Lung (tissue), 12 donors: ENCODE measurements around the gene METTL26. TPM values are rescaled to one million over a fixed set of nuclear protein-coding genes. Genes with fewer than 3 reads are reported as not detected.

Experiments
- ATAC-seq: fragments of 200-7000 bp; cut with Tn5 transposase; one replicate; pipeline ENCODE4 v1.9.1; 2020; ENCODE audit warnings: moderate number of reproducible peaks; ENCODE audit not compliant: insufficient read depth, low FRiP score
- DNase-seq, 3 donors: peaks; one replicate each; pipeline ENCODE4 v3.0.0-alpha.2; 2013 to 2017
- H3K27ac ChIP-seq, 2 donors: one replicate each; pipeline ENCODE4 v1.5.1; 2013; ENCODE audit warnings: mild to moderate bottlenecking in 2 of 2, moderate library complexity in 2 of 2, control low read depth in 1 of 2, inconsistent platforms in 1 of 2, low read depth in 1 of 2, low read length in 1 of 2
- H3K27me3 ChIP-seq, 3 donors: one replicate each; pipeline ENCODE4 v1.5.1; 2013; ENCODE audit warnings: low read length in 2 of 3; ENCODE audit not compliant: control insufficient read depth in 3 of 3, insufficient read depth in 3 of 3
- H3K36me3 ChIP-seq, 4 donors: one replicate each; pipeline ENCODE4 v1.5.1; 2013; ENCODE audit warnings: low read length in 4 of 4, mild to moderate bottlenecking in 1 of 4, moderate library complexity in 1 of 4; ENCODE audit not compliant: control insufficient read depth in 4 of 4, insufficient read depth in 4 of 4
- H3K4me1 ChIP-seq, 5 donors: one replicate each; pipeline ENCODE4 v1.5.1; 2013; ENCODE audit warnings: low read length in 5 of 5, mild to moderate bottlenecking in 2 of 5, moderate library complexity in 1 of 5; ENCODE audit not compliant: control insufficient read depth in 5 of 5, insufficient read depth in 5 of 5
- H3K4me3 ChIP-seq: one replicate; pipeline ENCODE4 v1.5.1; 2013; ENCODE audit warnings: mild to moderate bottlenecking, control low read depth, moderate library complexity
- H3K9ac ChIP-seq, 2 donors: one replicate each; pipeline ENCODE4 v1.5.1; 2013; ENCODE audit warnings: low read length in 2 of 2, control low read depth in 1 of 2; ENCODE audit not compliant: insufficient read depth in 1 of 2
- H3K9me3 ChIP-seq, 4 donors: one replicate each; pipeline ENCODE4 v1.5.1; 2013; ENCODE audit warnings: low read length in 3 of 4, mild to moderate bottlenecking in 1 of 4, moderate library complexity in 1 of 4; ENCODE audit not compliant: control insufficient read depth in 4 of 4, insufficient read depth in 3 of 4
- CTCF ChIP-seq: IDR thresholded peaks from 2 replicates; pipeline ENCODE4 v1.5.1; 2012; ENCODE audit warnings: mild to moderate bottlenecking; ENCODE audit errors: control extremely low read depth, extremely low read depth
- WGBS, 2 donors: extraction: QIAGEN DNeasy Blood & Tissue Kit; methylation state at CpG; one replicate each; pipeline ENCODE4 v1.1.7; 2013; 5-methylcytosine and 5-hydroxymethylcytosine counted together
- polyA plus RNA-seq, 2 donors: library from polyadenylated mRNA; stranded (reverse); fragments of 200-250 nt; gene quantifications; one replicate each; pipeline ENCODE4 v1.2.1, GENCODE V29; 2013
- total RNA-seq, 2 donors: library from RNA; depleted of rRNA in 1 of 2; stranded (reverse); fragments of >200 nt in 1 of 2; gene quantifications; one replicate each; pipeline ENCODE4 v1.2.1, GENCODE V29; 2014 to 2021
- donor health status: control.
- donor health status: control.
- donor health status: Bipolar disorder and iron deficiency.
- donor health status: healthy.
- donor health status: DM: yes; HTN: yes; CAD: no.

The METTL26 gene
- total and polyA plus RNA-seq, 4 donors = 36.1 to 200 (median 114) TPM

GRCh38 chr16:593406-593805 lies 42.7 kb downstream of the METTL26 start:
- ATAC-seq (no peak), DNase-seq (peak in 1 of 3 donors; percentile 19)
- no peak for TF ChIP-seq CTCF
- H3K4me3 ChIP-seq = no peak overlapping the region
- H3K27me3 ChIP-seq = no peaks in the 10 kb centered on the region
- H3K4me1 ChIP-seq = peaks cover 0 to 31% (median 21%) of the 10 kb centered on the region in 5 donors
- H3K27ac ChIP-seq = peak overlapping the region in 1 of 2 donors; percentile 71
- peaks cover 0 to 5% (median 3%) of the 10 kb centered on the region in 4 donors for H3K36me3 ChIP-seq
- no peaks in the 10 kb centered on the region for H3K9me3 ChIP-seq
- H3K9ac ChIP-seq = no peak overlapping the region
- 70 to 87% methylated on average over 9 of the region's 9 CpGs for WGBS, 2 donors

GRCh38 chr16:592518-593306 lies 43.4 kb downstream of the METTL26 start:
- no peak for TF ChIP-seq CTCF
- Histone ChIP-seq H3K4me3 (no peak overlapping the region), H3K36me3 (peaks cover 0 to 5% (median 3%) of the 10 kb centered on the region in 4 donors), H3K9ac (no peak overlapping the region), H3K9me3 (no peaks in the 10 kb centered on the region), H3K27me3 (no peaks in the 10 kb centered on the region), H3K4me1 (peaks cover 0 to 38% (median 21%) of the 10 kb centered on the region in 5 donors), H3K27ac (peak overlapping the region in 1 of 2 donors; percentile 71)
- 39 to 49% methylated on average over 24 of the region's 24 CpGs for WGBS, 2 donors
- peak in 2 of 3 donors; percentile 29 to 46 for DNase-seq
- no peak for ATAC-seq

GRCh38 chr16:591892-592517 lies 44.1 kb downstream of the METTL26 start:
- Histone ChIP-seq H3K4me1 (peaks cover 0 to 43% (median 21%) of the 10 kb centered on the region in 5 donors), H3K27me3 (no peaks in the 10 kb centered on the region), H3K9me3 (no peaks in the 10 kb centered on the region), H3K27ac (peak overlapping the region in 1 of 2 donors; percentile 71), H3K9ac (no peak overlapping the region), H3K36me3 (peaks cover 0 to 5% (median 3%) of the 10 kb centered on the region in 4 donors), H3K4me3 (no peak overlapping the region)
- DNase-seq = no peak
- WGBS, 2 donors = 71 to 73% methylated on average over 15 of the region's 15 CpGs
- no peak for TF ChIP-seq CTCF
- ATAC-seq = no peak
